HG02642 (cell line): ENCODE results near the gene INO80B.
A peak's percentile ranks its signal among the peaks of the same experiment; 100 is the strongest.
"Not testable (repeated sequence)": the region's sequence is repeated elsewhere in the genome, so short reads cannot be mapped to it uniquely, and the experiment has no call there.

Experiments used
- ATAC-seq: cut with Tn5 transposase; IDR thresholded peaks from one replicate; pipeline ENCODE4 v1.9.1; 2021; ENCODE audit warnings: mild to moderate bottlenecking; ENCODE audit not compliant: unreplicated experiment, poor library complexity

The INO80B gene

DNA sequence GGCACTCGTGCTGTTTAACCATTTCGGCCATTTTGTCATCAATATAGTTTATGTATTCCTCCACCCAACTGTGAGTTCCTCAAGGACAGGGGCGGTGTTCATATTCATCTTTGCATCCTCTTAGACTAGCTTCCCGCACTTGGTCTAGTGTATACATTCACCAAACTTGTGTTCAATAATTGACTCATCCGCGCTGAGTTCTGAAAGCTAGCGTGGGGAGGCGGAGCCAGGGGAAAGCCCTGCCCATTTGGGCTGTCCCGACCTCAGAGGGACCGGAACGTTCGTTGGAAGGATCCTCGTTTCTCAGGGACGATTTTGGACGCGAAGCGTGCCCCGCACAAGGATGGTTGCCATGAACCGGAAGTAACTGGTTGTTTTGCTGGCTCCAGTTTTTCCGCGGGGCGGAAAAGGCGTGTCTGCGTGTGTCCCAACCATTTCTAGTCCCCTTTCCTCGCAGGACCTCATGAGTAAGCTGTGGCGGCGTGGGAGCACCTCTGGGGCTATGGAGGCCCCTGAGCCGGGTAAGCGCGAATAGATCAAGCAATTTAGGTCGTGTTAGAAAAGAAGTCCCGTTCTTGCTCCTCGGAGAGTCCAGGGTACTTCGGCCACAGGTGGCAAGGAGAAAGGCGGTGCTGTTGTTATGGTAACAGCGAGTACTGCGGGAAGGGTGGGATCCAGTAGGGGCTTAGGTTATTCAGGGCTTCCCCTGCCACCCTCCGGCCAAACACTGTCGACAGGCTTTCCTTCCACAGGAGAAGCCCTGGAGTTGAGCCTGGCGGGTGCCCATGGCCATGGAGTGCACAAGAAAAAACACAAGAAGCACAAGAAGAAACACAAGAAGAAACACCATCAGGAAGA, at the start of gene INO80B:
Gene INO80B (plus strand): TSS at position 434 of the 858 bp plus-strand sequence. CDS start 30 bp downstream, at position 464.
- peak; percentile 48 for ATAC-seq

DNA sequence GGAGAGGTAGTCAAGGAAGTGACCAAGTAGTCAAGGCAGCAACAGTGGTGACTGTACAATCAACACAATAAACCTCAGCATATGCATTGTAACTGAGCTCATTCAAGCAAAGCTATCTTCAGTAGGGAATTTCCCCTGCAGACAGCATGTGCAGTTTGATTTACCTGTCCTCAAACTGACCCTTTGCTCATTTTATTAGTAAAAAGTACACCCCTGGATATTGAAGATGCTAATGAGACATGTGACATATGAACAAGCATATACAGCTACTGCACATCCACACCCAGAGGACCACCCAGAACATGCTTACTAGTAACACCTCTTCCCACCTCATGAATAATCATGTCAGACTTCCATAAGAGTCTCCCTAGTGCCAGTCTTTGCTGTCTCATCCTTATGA, 48.9 kb upstream of the INO80B start:
- ATAC-seq: no peak

DNA sequence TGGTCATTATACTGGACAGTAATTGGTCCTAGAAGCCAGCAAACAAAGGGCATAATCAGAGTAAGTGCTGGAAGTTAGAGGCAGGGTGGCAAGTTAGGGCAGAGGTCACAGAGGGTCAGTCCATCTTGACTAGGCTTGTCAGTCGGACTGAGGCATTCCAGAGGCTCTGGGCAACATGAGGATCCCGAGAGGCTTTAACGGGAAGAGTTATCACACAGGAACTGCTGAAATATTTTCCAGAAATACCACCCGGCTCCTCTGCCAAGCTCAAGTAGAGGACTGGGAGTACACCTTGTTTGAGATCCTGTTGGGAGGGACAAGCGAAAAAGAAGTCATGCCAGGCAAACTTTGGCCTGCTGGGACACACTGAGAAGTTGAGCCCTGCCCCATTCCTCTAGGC, 47.2 kb upstream of the INO80B start:
- no peak for ATAC-seq

GRCh38 chr2:74413001-74413698, 41.7 kb upstream of the INO80B start:
- no peak for ATAC-seq

DNA sequence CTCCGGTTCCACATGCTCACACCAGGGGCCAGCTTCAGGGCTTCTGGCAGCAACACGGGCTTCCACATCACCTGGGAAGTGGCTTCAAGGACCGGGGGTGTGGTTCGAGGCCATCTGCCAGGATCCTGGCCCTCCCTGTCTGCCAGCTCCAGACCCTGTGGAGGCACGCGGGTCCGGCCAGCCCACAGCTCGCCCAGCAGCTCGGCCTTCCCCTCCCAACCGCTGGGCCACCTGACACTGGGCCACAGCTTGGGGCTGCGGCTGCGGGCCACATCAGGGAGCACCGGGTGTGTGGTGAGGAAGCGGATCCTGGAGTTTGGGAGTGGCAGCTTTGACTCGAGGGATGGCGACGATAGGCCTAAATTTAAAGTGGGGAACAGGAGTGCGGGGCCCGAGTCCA, 40.4 kb upstream of the INO80B start:
- no peak for ATAC-seq

GRCh38 chr2:74414881-74415761, 39.8 kb upstream of the INO80B start:
- ATAC-seq: peak; percentile 40

DNA sequence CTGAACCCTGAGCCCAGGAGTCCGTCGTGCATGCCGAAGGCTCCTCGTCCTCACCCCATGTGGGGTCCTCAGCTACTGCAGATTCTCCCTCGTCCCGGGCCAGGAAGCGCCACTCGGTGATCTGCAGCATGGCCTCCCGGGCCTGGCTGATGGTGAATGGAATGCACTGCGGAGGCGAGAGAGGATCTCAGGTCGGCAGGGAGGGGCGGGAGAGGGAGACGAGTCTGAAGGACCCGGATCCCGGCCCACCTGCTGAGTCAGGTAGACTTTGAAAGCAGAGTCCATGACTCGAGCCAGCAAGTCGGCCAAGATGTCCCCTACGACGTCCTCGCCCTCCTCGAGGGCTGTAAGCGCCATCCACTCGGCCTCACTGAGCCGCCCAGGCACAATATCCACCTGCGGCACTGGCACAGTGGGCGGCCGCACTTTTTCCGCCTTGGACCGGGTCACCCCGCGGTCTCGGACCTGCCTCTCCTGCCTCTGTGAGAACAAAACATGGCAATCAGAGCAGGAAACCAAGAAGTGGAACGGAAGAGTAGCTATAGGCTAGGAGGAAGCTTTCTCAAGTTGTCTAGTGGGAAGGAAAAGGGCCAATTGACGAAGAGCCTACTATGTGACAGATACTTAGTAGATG, 39.0 kb upstream of the INO80B start:
- ATAC-seq: peak; percentile 6

DNA sequence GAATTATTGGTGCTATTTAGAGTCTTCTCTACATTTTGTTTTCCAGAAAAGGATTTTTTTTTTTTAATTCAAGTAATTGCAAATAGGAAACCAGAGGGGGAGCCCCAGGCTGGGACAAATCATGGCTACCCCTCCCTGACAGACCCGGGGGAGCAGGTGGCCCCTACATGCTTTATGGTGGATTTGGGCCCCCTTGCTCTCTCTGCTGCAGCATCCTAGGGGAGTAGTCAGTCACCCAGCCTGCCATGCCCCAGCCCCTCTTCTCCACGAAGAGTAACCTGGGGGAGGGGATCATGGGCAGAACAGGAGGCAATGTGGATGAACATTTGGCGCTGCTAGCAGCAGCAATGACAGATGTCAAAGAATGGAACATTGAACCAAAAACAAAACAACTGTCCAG, 38.1 kb upstream of the INO80B start:
- ATAC-seq: no peak

DNA sequence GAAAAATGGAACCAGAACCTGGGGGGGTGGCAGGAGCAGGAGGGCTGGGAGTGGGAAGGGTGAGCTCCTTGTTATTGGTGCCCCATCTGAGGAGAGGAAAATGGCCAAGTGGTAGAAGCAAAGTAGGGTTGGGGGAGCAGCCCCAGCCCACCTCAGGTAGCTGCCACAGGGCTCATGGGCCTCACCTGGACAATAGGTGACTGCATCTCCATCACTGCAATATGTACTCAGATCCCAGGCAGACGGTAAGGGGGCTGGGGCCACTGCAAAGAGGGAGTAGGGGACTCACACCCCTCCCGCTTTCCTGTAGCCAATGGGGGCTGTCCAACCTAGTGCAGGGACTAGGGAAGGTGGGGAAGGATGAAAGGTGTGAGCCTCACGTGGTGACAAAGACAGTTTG, 37.7 kb upstream of the INO80B start:
- ATAC-seq: no peak

- no peak for ATAC-seq
These were observed 37.1 kb upstream of the INO80B start for GRCh38 chr2:74417763-74418162.

- no peak for ATAC-seq
These were observed 36.6 kb upstream of the INO80B start for GRCh38 chr2:74418312-74418711.

DNA sequence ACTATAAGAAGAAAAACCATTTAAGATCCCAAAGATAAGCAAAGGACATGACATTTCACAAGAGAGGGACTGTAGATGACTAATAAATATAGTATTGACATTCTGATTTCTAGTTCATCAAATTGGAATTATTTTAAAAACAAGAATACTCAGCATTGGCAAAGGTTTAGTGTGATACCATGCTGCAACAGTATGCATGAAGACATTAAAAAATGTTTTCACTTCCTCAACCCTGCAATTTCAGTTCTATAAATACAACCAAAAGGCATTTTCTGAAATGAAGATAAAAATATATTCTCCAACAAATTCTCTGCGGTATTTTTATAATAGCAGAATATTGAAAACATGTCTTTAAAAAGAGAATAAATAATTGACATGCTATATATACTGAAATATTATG, 35.5 kb upstream of the INO80B start:
- no peak for ATAC-seq

DNA sequence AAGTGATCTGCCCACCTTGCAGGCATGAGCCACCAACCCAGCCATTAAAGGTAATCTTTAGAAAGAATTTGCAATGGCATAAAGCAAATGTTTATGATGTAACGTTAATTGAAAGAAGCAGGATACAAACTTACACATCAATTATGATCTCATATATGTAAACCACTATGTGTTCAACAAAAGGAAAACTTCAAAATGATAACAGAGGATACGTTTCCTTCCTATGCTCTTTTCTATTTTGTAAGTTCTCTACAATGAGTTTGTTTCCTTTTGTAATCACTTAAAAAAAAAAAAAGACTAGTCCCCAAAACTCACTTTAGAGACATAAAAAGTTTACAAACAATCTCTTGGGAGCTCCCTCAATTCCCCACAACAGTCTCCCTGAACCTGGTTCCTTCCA, 34.9 kb upstream of the INO80B start:
- ATAC-seq: no peak

DNA sequence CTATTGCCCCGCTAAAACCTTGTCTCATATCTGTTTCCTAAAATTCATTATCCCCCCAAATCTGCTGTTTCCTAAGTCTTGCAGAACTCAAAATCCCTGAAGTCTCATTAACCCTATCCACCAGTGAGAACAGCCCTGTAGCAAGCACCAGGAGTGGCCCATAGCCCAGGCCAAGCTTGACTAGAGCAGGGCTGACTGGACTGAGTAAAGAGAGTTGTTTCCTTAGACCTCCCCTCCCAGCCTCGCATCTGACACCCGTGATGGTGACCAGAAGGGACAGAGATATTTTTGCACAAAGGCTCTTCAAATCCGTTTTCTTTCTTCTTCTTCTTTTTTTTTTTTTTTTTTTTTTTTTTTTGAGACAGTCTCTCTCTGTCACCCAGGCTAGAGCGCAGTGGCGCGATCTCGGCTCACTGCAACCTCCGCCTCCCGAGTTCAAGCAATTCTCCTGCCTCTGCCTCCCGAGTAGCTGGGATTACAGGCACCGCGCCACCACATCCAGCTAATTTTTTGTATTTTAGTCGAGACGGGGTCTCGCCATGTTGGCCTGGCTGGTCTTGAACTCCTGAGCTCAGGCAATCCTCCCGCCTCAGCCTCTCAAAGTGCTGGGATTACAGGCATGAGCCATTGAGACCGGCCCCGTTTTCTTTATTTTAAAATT, 34.3 kb upstream of the INO80B start:
- not testable (repeated sequence) for ATAC-seq

- peak; percentile 97 for ATAC-seq
These were observed 33.5 kb upstream of the INO80B start, which contains the start of the genes C2orf81 and WDR54 for GRCh38 chr2:74421221-74421870. Gene C2orf81, minus strand, starts transcription at chr2:74421619. Its CDS starts 59 bp downstream, at chr2:74421560. Gene WDR54, plus strand, starts transcription at chr2:74421730. Its CDS starts 424 bp downstream, at chr2:74422154.

DNA sequence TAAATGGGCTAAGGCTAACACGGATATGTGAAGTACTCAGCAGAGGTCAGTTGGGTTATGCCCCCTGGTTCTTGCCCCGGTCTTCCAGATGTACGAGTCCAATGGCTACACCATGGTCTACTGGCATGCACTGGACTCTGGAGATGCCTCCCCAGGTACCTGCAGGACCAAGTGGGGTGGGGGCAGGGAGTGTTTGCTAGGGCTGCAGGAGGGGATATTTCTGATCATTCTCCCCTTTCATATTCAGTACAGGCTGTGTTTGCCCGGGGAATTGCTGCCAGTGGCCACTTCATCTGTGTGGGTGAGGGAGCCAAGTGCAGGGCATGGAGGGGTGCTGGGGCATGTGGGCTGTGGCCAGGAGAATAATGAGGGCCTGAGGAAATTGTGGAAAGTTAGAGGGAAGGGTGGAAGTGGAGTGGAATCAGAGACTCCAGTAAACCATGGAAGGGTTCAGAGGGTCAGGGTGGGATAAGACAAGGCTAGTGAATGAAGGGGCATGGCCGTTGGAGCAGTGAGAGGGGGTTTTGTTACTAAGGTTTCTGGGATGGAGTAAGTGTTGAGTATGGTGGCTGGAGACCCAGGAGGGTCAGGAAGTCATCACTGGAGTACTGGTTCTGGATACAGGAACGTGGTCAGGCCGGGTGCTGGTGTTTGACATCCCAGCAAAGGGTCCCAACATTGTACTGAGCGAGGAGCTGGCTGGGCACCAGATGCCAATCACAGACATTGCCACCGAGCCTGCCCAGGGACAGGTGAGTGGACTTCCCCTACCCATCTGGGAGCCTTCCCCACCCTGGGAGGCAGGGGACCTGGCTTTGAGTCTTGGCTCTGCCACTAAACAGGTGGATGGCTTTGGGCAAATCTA, 31.4 kb upstream of the INO80B start:
- no peak for ATAC-seq

GRCh38 chr2:74424139-74424992, 30.5 kb upstream of the INO80B start:
- ATAC-seq: no peak
